Neutrophil (primary cell): ENCODE results near the gene TNNT3.

Experiments used
- H3K27ac ChIP-seq: fragments of 200-600 bp; sonication (generic); 2 replicates; pipeline ENCODE4 v1.5.1; 2016; ENCODE audit warnings: mild to moderate bottlenecking, moderate library complexity
- H3K27me3 ChIP-seq: fragments of 200-600 bp; sonication (generic); 2 replicates; pipeline ENCODE4 v1.6.0; 2016; ENCODE audit warnings: mild to moderate bottlenecking
- H3K36me3 ChIP-seq: fragments of 200-600 bp; sonication (generic); 2 replicates; pipeline ENCODE4 v1.5.1; 2017
- H3K4me1 ChIP-seq, 2 experiments: fragments of 200-600 bp in 1 of 2; sonication (generic) in 1 of 2; 1 replicate in 1 of 2; 2 replicates in 1 of 2; pipeline versions ENCODE4 v1.5.1 to v1.6.1; 2013 to 2016; ENCODE audit warnings: low read depth in 1 of 2, low read length in 1 of 2, mild to moderate bottlenecking in 1 of 2, moderate library complexity in 1 of 2; ENCODE audit not compliant: control insufficient read depth in 1 of 2, insufficient read depth in 1 of 2
- H3K4me3 ChIP-seq, 2 experiments: fragments of 200-600 bp in 1 of 2; sonication (generic) in 1 of 2; 1 replicate in 1 of 2; 2 replicates in 1 of 2; pipeline ENCODE4 v1.5.1; 2013 to 2016; ENCODE audit warnings: low read depth in 1 of 2, low read length in 1 of 2, mild to moderate bottlenecking in 1 of 2, moderate library complexity in 1 of 2
- H3K9me3 ChIP-seq: fragments of 200-600 bp; sonication (generic); 2 replicates; pipeline ENCODE4 v1.5.1; 2016
- TF ChIP-seq, protein P1 (sequence below): fragments of 200-600 bp; sonication (generic); IDR thresholded peaks from 2 replicates; pipeline ENCODE4 v1.5.1; 2016; ENCODE audit warnings: antibody characterized with exemption

The TNNT3 gene

DNA sequence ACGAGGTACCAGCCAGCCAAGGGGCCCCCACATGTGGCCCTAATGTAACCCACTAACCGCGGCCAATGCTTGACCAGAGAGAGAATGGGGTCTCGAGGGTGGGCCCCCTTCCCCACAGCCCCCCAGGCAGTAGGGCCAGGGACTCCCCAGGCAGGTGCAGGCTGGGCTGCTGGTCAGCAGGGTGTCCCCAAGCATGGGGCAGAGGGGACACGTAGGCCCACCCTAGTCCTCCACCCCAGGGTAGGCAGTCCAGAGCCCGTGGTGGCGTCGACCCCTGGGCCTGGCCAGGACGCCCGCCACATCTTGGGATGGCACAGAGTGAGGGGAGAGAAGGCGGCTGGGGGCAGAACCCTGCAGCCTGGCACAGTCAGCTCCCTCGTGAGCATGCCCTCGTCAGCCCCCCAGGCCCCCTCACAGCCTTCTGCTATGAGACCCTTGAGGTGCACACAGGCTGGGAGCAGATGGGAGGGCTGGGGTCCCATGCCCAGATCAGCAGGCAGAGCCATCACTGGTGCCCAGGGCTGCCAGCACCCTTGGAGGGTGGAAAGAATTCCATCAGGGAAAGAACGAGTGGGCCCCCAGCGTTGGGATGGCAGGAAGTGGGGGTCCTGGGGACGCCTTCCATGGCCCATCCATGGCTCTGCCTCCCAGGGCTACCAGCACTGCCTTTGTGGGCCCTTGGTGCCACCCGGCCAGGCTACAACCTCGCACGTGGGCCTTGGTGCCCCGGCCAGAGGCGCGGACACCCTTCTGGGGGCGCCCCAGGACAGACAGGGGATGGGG is 6.1 kb downstream of the TNNT3 start:
- no peak overlapping the region for H3K27ac ChIP-seq
- H3K4me3 ChIP-seq, result no peak overlapping the region
- H3K27me3 ChIP-seq, result peaks cover 31% of the 10 kb centered on the region
- H3K36me3 ChIP-seq, result no peaks in the 10 kb centered on the region
- TF ChIP-seq, protein P1, sequence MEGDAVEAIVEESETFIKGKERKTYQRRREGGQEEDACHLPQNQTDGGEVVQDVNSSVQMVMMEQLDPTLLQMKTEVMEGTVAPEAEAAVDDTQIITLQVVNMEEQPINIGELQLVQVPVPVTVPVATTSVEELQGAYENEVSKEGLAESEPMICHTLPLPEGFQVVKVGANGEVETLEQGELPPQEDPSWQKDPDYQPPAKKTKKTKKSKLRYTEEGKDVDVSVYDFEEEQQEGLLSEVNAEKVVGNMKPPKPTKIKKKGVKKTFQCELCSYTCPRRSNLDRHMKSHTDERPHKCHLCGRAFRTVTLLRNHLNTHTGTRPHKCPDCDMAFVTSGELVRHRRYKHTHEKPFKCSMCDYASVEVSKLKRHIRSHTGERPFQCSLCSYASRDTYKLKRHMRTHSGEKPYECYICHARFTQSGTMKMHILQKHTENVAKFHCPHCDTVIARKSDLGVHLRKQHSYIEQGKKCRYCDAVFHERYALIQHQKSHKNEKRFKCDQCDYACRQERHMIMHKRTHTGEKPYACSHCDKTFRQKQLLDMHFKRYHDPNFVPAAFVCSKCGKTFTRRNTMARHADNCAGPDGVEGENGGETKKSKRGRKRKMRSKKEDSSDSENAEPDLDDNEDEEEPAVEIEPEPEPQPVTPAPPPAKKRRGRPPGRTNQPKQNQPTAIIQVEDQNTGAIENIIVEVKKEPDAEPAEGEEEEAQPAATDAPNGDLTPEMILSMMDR, result no peak
- H3K4me1 ChIP-seq, result no peaks in the 10 kb centered on the region
- H3K9me3 ChIP-seq, result no peaks in the 10 kb centered on the region

DNA sequence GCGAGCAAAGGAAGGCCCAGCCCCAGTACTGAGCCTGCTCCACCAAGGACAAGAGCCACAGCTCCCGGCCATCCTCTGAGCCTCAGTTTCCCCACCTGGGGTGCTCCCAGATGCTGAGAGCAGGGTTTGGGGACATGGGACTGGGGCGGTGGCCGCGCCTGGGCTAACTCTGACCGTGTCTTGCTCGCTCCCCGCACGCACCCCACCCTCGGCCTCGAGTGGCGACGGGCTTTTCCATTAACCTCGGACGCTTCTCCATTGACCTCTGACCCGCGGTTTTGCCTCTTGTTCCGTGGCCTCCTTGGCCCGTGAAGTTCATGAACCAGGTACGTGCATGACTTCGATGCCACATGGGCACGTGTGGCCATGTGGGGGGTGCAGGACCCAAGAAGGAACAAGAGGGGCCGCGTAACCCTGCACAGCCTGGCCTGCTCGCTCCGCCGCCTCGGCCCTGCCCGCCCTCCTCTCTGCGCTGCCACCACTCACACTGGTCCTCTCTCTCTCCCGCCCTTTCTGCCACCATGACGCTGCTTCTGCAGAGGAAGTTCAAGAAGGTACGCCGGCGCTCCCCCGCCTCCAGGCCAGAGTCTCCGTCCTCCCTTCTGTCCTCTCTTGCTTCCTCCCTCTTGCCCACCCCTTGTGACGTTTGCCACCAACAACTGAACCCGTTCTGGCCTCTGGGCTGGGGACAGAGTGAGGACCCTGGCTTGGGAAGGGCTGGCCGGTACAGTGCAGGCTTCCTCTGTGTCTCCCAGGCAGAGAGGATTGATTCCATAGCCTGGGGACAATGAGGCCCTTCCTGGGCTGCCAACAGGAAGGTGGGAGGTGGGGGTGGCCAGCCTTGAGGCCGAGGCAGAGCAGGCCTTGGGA is 6.9 kb downstream of the TNNT3 start:
- no peaks in the 10 kb centered on the region for H3K4me1 ChIP-seq
- TF ChIP-seq, protein P1, result no peak
- H3K27ac ChIP-seq, result no peak overlapping the region
- no peaks in the 10 kb centered on the region for H3K9me3 ChIP-seq
- H3K4me3 ChIP-seq, result no peak overlapping the region
- H3K27me3 ChIP-seq, result peaks cover 38% of the 10 kb centered on the region
- no peaks in the 10 kb centered on the region for H3K36me3 ChIP-seq

DNA sequence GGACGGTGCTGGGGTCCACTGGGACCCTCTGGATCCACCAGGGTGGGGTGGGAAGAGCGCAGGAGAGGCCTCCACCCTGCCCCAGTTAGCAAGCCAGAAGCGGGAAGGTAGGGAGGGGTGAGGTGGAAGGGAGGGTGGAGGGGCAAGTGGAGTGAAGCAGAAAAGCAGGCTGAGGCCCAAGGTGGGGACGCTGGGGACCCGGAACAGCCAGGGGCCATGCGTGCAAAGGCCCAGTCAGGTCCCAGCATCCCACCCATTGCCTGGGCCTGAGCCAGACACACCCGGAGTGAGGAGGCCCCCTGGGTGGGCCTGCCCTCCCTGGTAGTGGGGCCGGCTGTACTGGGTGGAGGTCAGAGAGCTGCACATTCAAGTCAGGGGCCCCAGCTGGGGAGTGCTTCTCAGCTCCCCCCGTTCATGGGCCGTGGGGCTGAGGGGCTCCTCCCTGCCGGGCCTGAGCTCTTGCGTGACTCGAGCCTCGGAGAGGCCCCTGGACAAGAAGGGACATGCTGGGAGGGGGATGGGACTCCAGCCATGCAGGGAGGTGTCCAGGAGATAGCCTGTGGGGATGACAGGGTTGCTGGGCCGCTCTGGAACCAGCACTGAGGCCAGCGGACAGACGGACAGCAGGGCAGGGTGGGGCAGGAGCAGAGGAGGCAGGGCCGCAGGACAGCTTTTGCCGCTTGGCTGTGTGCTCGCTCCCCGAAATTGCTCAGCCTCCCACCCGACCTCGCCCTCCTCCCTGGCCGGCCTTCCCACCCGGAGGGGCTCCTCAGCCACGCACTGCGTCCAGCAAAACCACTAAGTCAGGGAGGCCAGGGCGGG is 7.7 kb downstream of the TNNT3 start:
- no peaks in the 10 kb centered on the region for H3K9me3 ChIP-seq
- H3K4me3 ChIP-seq, result no peak overlapping the region
- H3K36me3 ChIP-seq, result no peaks in the 10 kb centered on the region
- H3K4me1 ChIP-seq, result no peaks in the 10 kb centered on the region
- TF ChIP-seq, protein P1, result no peak
- H3K27ac ChIP-seq, result no peak overlapping the region
- H3K27me3 ChIP-seq, result peaks cover 46% of the 10 kb centered on the region

DNA sequence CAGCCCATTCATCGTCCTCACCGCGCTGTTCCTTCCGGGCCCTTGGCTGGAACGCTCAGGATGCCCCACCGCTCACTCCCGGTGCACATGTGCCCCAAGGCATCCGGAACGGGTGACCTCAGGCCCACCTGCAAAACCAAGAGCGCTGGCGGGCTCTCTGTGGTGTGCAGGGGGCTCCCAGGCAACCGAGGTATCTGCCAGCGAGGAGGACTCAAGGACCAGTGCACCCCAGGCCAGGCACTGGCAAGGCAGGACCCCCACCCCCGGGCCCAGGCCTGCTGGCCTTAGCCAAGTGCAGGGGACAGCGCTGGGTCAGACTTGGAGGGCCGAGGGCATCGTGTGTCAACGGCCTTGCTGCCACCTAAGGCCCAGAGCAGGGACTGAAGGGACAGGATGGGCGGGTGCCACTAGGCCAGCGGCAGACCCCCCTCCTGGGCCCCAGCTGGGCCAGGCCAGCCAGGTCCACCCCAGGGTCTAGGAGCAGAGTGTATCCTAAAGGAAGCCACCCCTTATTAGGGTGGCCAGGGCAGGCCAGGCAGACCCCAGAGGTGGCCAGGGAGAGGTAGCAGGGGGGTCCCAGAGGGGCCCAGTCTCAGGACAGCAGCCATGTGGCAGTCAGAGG is 8.5 kb downstream of the TNNT3 start:
- H3K4me3 ChIP-seq, result no peak overlapping the region
- H3K27ac ChIP-seq, result no peak overlapping the region
- no peaks in the 10 kb centered on the region for H3K9me3 ChIP-seq
- no peaks in the 10 kb centered on the region for H3K36me3 ChIP-seq
- H3K4me1 ChIP-seq, result no peaks in the 10 kb centered on the region
- TF ChIP-seq, protein P1, result no peak
- peaks cover 51% of the 10 kb centered on the region for H3K27me3 ChIP-seq

DNA sequence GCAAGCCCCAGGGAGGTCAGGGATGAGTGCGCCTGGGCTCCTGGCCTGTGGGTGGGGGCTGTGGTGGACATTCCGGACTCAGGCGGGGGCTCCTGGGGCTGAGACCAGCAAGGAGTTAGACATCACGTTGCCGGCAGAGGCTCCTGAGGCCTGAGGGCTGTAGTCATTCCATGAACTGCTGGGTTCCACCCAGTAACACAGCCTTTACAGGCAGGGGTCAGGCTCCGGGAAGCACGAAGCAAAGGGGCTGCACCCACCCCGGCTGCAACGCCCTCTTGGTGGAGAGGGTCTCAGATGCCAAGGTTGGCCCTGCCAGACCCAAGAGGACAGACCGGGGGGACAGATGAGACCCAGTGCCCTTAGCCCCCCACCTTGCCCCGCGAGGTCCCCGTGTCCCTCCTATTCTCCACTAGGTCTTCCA is 9.0 kb downstream of the TNNT3 start:
- no peaks in the 10 kb centered on the region for H3K9me3 ChIP-seq
- no peaks in the 10 kb centered on the region for H3K36me3 ChIP-seq
- H3K27ac ChIP-seq, result no peak overlapping the region
- H3K4me1 ChIP-seq, result no peaks in the 10 kb centered on the region
- H3K4me3 ChIP-seq, result no peak overlapping the region
- peaks cover 56% of the 10 kb centered on the region for H3K27me3 ChIP-seq
- TF ChIP-seq, protein P1, result no peak
